GM12878 (cell line): ENCODE results near the gene SEMA3D. TPM values are rescaled to one million over a fixed set of nuclear protein-coding genes. Genes with fewer than 3 reads are reported as not detected.

Experiments used
- ATAC-seq: fragments of 200-7000 bp; cut with Tn5 transposase; 3 replicates; pipeline ENCODE4 v1.9.1; 2020; ENCODE audit warnings: mild to moderate bottlenecking, moderate library complexity
- BruUV-seq: library from RNA; stranded (reverse); fragments of 400-500 nt; replicated peaks from 2 replicates; lab custom pipeline; 2021; lab: Mats Ljungman, UMichigan
- CTCF ChIA-PET: fragments of 300-600 bp; sonication (Branson Sonifier 250); formaldehyde crosslinking; extraction: SDS; loops from one replicate; lab custom pipeline; 2021; ENCODE audit warnings: inconsistent platforms; lab: Yijun Ruan, JAX
- POLR2A ChIA-PET: fragments of 350-600 bp; formaldehyde crosslinking; extraction: SDS; loops from one replicate; lab custom pipeline; 2021; ENCODE audit warnings: inconsistent platforms; lab: Charles Lee
- RAD21 ChIA-PET: fragments of 300-600 bp; sonication (Branson Sonifier 250); formaldehyde crosslinking; loops from one replicate; lab custom pipeline; 2023; ENCODE audit warnings: antibody characterized with exemption; ENCODE audit not compliant: unreplicated experiment; lab: Charles Lee
- SMC1A ChIA-PET: fragments of 300-600 bp; sonication (Branson Sonifier 250); formaldehyde crosslinking; loops from one replicate; lab custom pipeline; 2023; ENCODE audit not compliant: unreplicated experiment, uncharacterized antibody; lab: Charles Lee
- DNase-seq: peaks from one replicate; pipeline ENCODE4 v3.0.0-alpha.2; 2011; ENCODE audit warnings: low read depth, low spot score
- FAIRE-seq: peaks from 3 replicates; lab custom pipeline; 2011; peaks lifted over from hg19 to GRCh38; lab: Jason Lieb, UNC
- H2AFZ ChIP-seq: 2 replicates; pipeline ENCODE4 v1.6.0; 2011; ENCODE audit warnings: low read depth, low read length, control low read depth; ENCODE audit not compliant: control insufficient read depth
- H3K27ac ChIP-seq: 2 replicates; pipeline ENCODE4 v1.5.1; 2011; ENCODE audit warnings: control low read depth; ENCODE audit not compliant: control insufficient read depth, insufficient read depth
- H3K27me3 ChIP-seq, 2 experiments: replicated peaks in 1 of 2; 2 replicates each; pipeline versions ENCODE4 v1.6.0 to v1.6.1; 2011; ENCODE audit warnings: low read length in 1 of 2; ENCODE audit not compliant: control insufficient read depth in 2 of 2, insufficient read depth in 2 of 2
- H3K36me3 ChIP-seq, 2 experiments: 2 replicates each; pipeline ENCODE4 v1.5.1; 2011; ENCODE audit warnings: low read length in 1 of 2; ENCODE audit not compliant: control insufficient read depth in 2 of 2, insufficient read depth in 2 of 2
- H3K4me1 ChIP-seq: 2 replicates; pipeline ENCODE4 v1.6.1; 2011; ENCODE audit warnings: mild to moderate bottlenecking, low read length, moderate library complexity, mixed read lengths; ENCODE audit not compliant: control insufficient read depth, insufficient read depth
- H3K4me2 ChIP-seq: 2 replicates; pipeline ENCODE4 v1.6.0; 2011; ENCODE audit warnings: control low read depth; ENCODE audit not compliant: control insufficient read depth, insufficient read depth
- H3K4me3 ChIP-seq: fragments of 200-600 bp; sonication (generic); 2 replicates; pipeline ENCODE4 v1.5.1; 2016
- H3K79me2 ChIP-seq: 2 replicates; pipeline ENCODE4 v1.6.0; 2011; ENCODE audit warnings: low read length; ENCODE audit not compliant: control insufficient read depth, insufficient read depth
- H3K9ac ChIP-seq: 2 replicates; pipeline ENCODE4 v1.8.0; 2011; ENCODE audit warnings: low read length, control low read depth, mixed read lengths; ENCODE audit not compliant: control insufficient read depth, insufficient read depth
- H3K9me3 ChIP-seq: replicated peaks from 3 replicates; pipeline ENCODE4 v1.5.1; 2011; ENCODE audit warnings: mild to moderate bottlenecking, low read length; ENCODE audit not compliant: control insufficient read depth, insufficient read depth
- H4K20me1 ChIP-seq: 2 replicates; pipeline ENCODE4 v1.6.0; 2011; ENCODE audit not compliant: control insufficient read depth, insufficient read depth
- CHD1 ChIP-seq: IDR thresholded peaks from 2 replicates; pipeline ENCODE4 v1.6.1; 2012; ENCODE audit warnings: low read depth, low read length, improper control_type of control experiment
- ESRRA ChIP-seq: IDR thresholded peaks from 2 replicates; pipeline ENCODE4 v1.6.1; 2012; ENCODE audit warnings: mild to moderate bottlenecking, low read length, improper control_type of control experiment
- MXI1 ChIP-seq: fragments of 150-350 bp; IDR thresholded peaks from 2 replicates; pipeline ENCODE4 v1.6.1; 2011; ENCODE audit warnings: low read depth, mild to moderate bottlenecking, inconsistent platforms, low read length, improper control_type of control experiment
- MYB ChIP-seq: fragments of 150-350 bp; IDR thresholded peaks from 2 replicates; pipeline ENCODE4 v1.6.1; 2014; ENCODE audit warnings: mild to moderate bottlenecking, low read depth, low read length, borderline replicate concordance
- MYC ChIP-seq: IDR thresholded peaks from 2 replicates; pipeline ENCODE4 v1.6.1; 2011; ENCODE audit warnings: mild to moderate bottlenecking, low read length, moderate library complexity, inconsistent platforms; ENCODE audit not compliant: insufficient read depth, insufficient replicate concordance, insufficient read length, severe bottlenecking
- NFIC ChIP-seq: IDR thresholded peaks from 2 replicates; pipeline ENCODE4 v1.6.1; 2012; ENCODE audit warnings: low read depth, mild to moderate bottlenecking, inconsistent platforms, low read length, moderate library complexity
- POLR2AphosphoS2 ChIP-seq: IDR thresholded peaks from 2 replicates; pipeline ENCODE4 v1.6.1; 2011; ENCODE audit warnings: low read depth, mild to moderate bottlenecking, low read length, improper control_type of control experiment, moderate library complexity
- SIN3A ChIP-seq: IDR thresholded peaks from 2 replicates; pipeline ENCODE4 v1.6.1; 2012; ENCODE audit warnings: low read depth, low read length, improper control_type of control experiment
- SUPT20H ChIP-seq: IDR thresholded peaks from 2 replicates; pipeline ENCODE4 v1.6.1; 2011; ENCODE audit warnings: low read depth, mild to moderate bottlenecking, low read length, moderate library complexity, borderline replicate concordance; ENCODE audit not compliant: control insufficient read depth
- TBL1XR1 ChIP-seq: IDR thresholded peaks from 2 replicates; pipeline ENCODE4 v1.6.1; 2012; ENCODE audit warnings: low read depth, low read length, improper control_type of control experiment
- ZNF207 ChIP-seq: fragments of 450-650 bp; IDR thresholded peaks from 2 replicates; pipeline ENCODE4 v1.6.1; 2014; ENCODE audit warnings: antibody characterized with exemption, mild to moderate bottlenecking, borderline replicate concordance
- ZNF24 ChIP-seq: fragments of 450-650 bp; IDR thresholded peaks from 2 replicates; pipeline ENCODE4 v1.6.1; 2017; ENCODE audit warnings: antibody characterized with exemption, mild to moderate bottlenecking
- ZNF622 ChIP-seq: fragments of 450-650 bp; IDR thresholded peaks from 2 replicates; pipeline ENCODE4 v1.6.1; 2017; ENCODE audit warnings: mild to moderate bottlenecking, inconsistent platforms
- WGBS: methylation state at CpG from one replicate; pipeline ENCODE4 v1.1.6; 2016; ENCODE audit warnings: low lambda C conversion rate; ENCODE audit not compliant: insufficient replicate concordance, insufficient coverage; ENCODE audit errors: missing lambda C conversion rate; 5-methylcytosine and 5-hydroxymethylcytosine counted together
- in situ Hi-C: fragments of 300-500 bp; cut with MboI; formaldehyde crosslinking; loops from 9 replicates; pipeline ENCODE4 v1.14.3; 2018; ENCODE audit warnings: mixed read lengths
- intact Hi-C: fragments of 100-400 bp; cut with micrococcal nuclease; formaldehyde crosslinking; loops from one replicate; pipeline ENCODE4 v1.14.2; 2022; ENCODE audit not compliant: unreplicated experiment
- polyA plus RNA-seq, 11 experiments: library from polyadenylated mRNA; depleted of rRNA in 4 of 11; unstranded in 6 of 11; stranded (reverse) in 5 of 11; fragments of >200 nt; fragmentation: Nextera tagmentation in 4 of 11; fragmentation: Illumina TruSeq in 1 of 11; extraction: Ambion mirVana in 4 of 11; extraction: Trizol in 1 of 11; gene quantifications; 1 replicate in 1 of 11; 2 replicates in 10 of 11; pipeline versions ENCODE4 v1.2.1 to v1.2.3, GENCODE V29; 2011 to 2016; ENCODE audit warnings: inconsistent platforms in 2 of 11, missing spikeins in 2 of 11, low read depth in 1 of 11
- total RNA-seq, 4 experiments: library from RNA; depleted of rRNA in 3 of 4; stranded (reverse); fragments of >200 nt in 3 of 4; fragmentation: Illumina TruSeq in 1 of 4; extraction: Trizol in 1 of 4; gene quantifications; 2 replicates each; pipeline versions ENCODE4 v1.2.1 to v1.2.3, GENCODE V29; 2013 to 2021
- TF ChIP-seq, protein P1 (sequence below): fragments of 450-650 bp; IDR thresholded peaks from 2 replicates; pipeline ENCODE4 v1.6.1; 2016; ENCODE audit warnings: mild to moderate bottlenecking, moderate library complexity, borderline replicate concordance
- TF ChIP-seq, protein P2 (sequence below): IDR thresholded peaks from 2 replicates; pipeline ENCODE4 v1.6.1; 2011; ENCODE audit warnings: mild to moderate bottlenecking, low read depth, low read length, moderate library complexity; ENCODE audit not compliant: insufficient replicate concordance
- TF ChIP-seq, protein P3 (sequence below): IDR thresholded peaks from 2 replicates; pipeline ENCODE4 v1.6.1; 2012; ENCODE audit warnings: low read depth, low read length, improper control_type of control experiment
- TF ChIP-seq, protein P4 (sequence below): fragments of 450-650 bp; IDR thresholded peaks from 2 replicates; pipeline ENCODE4 v1.6.1; 2018; ENCODE audit warnings: mild to moderate bottlenecking, low read depth, moderate library complexity; ENCODE audit not compliant: partially characterized antibody

The SEMA3D gene
- total and polyA plus RNA-seq, 10 of the 15 experiments (the other 5 are each of a cell fraction or from before 2014, with no cell fraction given): 0.04 TPM; not detected in 9

- WGBS: 50% methylated on average over 2 of the region's 2 CpGs
- Histone ChIP-seq H3K4me1 (no peaks in the 10 kb centered on the region), H4K20me1 (no peaks in the 10 kb centered on the region), H3K36me3 (no peaks in the 10 kb centered on the region), H2AFZ (no peak overlapping the region), H3K27me3 (no peaks in the 10 kb centered on the region; a peak in 1 of 4 replicates), H3K4me2 (no peak overlapping the region), H3K27ac (no peak overlapping the region), H3K9me3 (no peaks in the 10 kb centered on the region), H3K79me2 (no peaks in the 10 kb centered on the region), H3K4me3 (no peak overlapping the region), H3K9ac (no peak overlapping the region)
- ChIA-PET CTCF (interaction anchor here (1.2 to 2.9 kb wide), 2 partner anchors 16 to 409 kb away, joined by 3 to 9 read pairs; no protein-coding TSS in a partner anchor), SMC1A (no interaction called here), POLR2A (no interaction called here), RAD21 (no interaction called here)
- ATAC-seq (no peak), FAIRE-seq (no peak), DNase-seq (no peak)
- BruUV-seq: no TSS peak
- intact Hi-C loops (no loop called here), in situ Hi-C loops (no loop called here)
- TF ChIP-seq TBL1XR1 (no peak), ZNF207 (no peak), ZNF622 (no peak), CHD1 (no peak), SUPT20H (no peak), MXI1 (no peak), ZNF24 (no peak), MYB (no peak), MYC (no peak), SIN3A (no peak), ESRRA (no peak), NFIC (no peak), POLR2AphosphoS2 (no peak)
- TF ChIP-seq, protein P1, sequence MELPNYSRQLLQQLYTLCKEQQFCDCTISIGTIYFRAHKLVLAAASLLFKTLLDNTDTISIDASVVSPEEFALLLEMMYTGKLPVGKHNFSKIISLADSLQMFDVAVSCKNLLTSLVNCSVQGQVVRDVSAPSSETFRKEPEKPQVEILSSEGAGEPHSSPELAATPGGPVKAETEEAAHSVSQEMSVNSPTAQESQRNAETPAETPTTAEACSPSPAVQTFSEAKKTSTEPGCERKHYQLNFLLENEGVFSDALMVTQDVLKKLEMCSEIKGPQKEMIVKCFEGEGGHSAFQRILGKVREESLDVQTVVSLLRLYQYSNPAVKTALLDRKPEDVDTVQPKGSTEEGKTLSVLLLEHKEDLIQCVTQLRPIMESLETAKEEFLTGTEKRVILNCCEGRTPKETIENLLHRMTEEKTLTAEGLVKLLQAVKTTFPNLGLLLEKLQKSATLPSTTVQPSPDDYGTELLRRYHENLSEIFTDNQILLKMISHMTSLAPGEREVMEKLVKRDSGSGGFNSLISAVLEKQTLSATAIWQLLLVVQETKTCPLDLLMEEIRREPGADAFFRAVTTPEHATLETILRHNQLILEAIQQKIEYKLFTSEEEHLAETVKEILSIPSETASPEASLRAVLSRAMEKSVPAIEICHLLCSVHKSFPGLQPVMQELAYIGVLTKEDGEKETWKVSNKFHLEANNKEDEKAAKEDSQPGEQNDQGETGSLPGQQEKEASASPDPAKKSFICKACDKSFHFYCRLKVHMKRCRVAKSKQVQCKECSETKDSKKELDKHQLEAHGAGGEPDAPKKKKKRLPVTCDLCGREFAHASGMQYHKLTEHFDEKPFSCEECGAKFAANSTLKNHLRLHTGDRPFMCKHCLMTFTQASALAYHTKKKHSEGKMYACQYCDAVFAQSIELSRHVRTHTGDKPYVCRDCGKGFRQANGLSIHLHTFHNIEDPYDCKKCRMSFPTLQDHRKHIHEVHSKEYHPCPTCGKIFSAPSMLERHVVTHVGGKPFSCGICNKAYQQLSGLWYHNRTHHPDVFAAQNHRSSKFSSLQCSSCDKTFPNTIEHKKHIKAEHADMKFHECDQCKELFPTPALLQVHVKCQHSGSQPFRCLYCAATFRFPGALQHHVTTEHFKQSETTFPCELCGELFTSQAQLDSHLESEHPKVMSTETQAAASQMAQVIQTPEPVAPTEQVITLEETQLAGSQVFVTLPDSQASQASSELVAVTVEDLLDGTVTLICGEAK: no peak
- TF ChIP-seq, protein P2, sequence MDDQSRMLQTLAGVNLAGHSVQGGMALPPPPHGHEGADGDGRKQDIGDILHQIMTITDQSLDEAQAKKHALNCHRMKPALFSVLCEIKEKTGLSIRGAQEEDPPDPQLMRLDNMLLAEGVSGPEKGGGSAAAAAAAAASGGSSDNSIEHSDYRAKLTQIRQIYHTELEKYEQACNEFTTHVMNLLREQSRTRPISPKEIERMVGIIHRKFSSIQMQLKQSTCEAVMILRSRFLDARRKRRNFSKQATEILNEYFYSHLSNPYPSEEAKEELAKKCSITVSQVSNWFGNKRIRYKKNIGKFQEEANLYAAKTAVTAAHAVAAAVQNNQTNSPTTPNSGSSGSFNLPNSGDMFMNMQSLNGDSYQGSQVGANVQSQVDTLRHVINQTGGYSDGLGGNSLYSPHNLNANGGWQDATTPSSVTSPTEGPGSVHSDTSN: no peak
- TF ChIP-seq, protein P3, sequence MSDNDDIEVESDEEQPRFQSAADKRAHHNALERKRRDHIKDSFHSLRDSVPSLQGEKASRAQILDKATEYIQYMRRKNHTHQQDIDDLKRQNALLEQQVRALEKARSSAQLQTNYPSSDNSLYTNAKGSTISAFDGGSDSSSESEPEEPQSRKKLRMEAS: no peak
- TF ChIP-seq, protein P4, sequence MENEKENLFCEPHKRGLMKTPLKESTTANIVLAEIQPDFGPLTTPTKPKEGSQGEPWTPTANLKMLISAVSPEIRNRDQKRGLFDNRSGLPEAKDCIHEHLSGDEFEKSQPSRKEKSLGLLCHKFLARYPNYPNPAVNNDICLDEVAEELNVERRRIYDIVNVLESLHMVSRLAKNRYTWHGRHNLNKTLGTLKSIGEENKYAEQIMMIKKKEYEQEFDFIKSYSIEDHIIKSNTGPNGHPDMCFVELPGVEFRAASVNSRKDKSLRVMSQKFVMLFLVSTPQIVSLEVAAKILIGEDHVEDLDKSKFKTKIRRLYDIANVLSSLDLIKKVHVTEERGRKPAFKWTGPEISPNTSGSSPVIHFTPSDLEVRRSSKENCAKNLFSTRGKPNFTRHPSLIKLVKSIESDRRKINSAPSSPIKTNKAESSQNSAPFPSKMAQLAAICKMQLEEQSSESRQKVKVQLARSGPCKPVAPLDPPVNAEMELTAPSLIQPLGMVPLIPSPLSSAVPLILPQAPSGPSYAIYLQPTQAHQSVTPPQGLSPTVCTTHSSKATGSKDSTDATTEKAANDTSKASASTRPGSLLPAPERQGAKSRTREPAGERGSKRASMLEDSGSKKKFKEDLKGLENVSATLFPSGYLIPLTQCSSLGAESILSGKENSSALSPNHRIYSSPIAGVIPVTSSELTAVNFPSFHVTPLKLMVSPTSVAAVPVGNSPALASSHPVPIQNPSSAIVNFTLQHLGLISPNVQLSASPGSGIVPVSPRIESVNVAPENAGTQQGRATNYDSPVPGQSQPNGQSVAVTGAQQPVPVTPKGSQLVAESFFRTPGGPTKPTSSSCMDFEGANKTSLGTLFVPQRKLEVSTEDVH: no peak
Observed at GRCh38 chr7:85055196-85055595, 131.7 kb downstream of the SEMA3D start.
